ENCODE data around the gene TENT4A. TPM values are rescaled to one million over a fixed set of nuclear protein-coding genes. Genes with fewer than 3 reads are reported as not detected.

The TENT4A gene
- total RNA-seq, 1 donor from 2014 or later: 9.5 TPM

GRCh38 chr5:6717687-6718086 lies 4.5 kb downstream of the TENT4A start:
- Histone ChIP-seq H3K4me3 (no peak overlapping the region), H3K4me1 (peaks cover 84% of the 10 kb centered on the region), H3K36me3 (no peaks in the 10 kb centered on the region), H3K27me3 (ENCODE audit: low read depth) (no peaks in the 10 kb centered on the region), H3K27ac (replicated peaks) (no peak overlapping the region), H3K9me3 (replicated peaks) (no peaks in the 10 kb centered on the region)
- no peak for DNase-seq
- no peak for TF ChIP-seq CTCF (IDR thresholded peaks at IDR 0.05; ENCODE audit: borderline replicate concordance)
- intact Hi-C loops (cut with micrococcal nuclease): no loop called here

GRCh38 chr5:6718161-6718681 lies 5.0 kb downstream of the TENT4A start:
- Histone ChIP-seq H3K4me3 (no peak overlapping the region), H3K27ac (replicated peaks) (no peak overlapping the region), H3K27me3 (ENCODE audit: low read depth) (no peaks in the 10 kb centered on the region), H3K4me1 (peaks cover 89% of the 10 kb centered on the region), H3K9me3 (replicated peaks) (no peaks in the 10 kb centered on the region), H3K36me3 (no peaks in the 10 kb centered on the region)
- TF ChIP-seq CTCF (IDR thresholded peaks at IDR 0.05; ENCODE audit: borderline replicate concordance): no peak
- intact Hi-C loops (cut with micrococcal nuclease): no loop called here
- DNase-seq: no peak

- H3K4me1 ChIP-seq: peaks cover 94% of the 10 kb centered on the region
- no peak overlapping the region for H3K27ac ChIP-seq (replicated peaks)
- intact Hi-C loops (cut with micrococcal nuclease): no loop called here
- no peak for TF ChIP-seq CTCF (IDR thresholded peaks at IDR 0.05; ENCODE audit: borderline replicate concordance)
- no peak for DNase-seq
- H3K4me3 ChIP-seq: no peak overlapping the region
- H3K27me3 ChIP-seq (ENCODE audit: low read depth): no peaks in the 10 kb centered on the region
- no peaks in the 10 kb centered on the region for H3K9me3 ChIP-seq (replicated peaks)
- no peaks in the 10 kb centered on the region for H3K36me3 ChIP-seq
Measured at GRCh38 chr5:6718718-6719117, 5.5 kb downstream of the TENT4A start.

- H3K36me3 ChIP-seq: no peaks in the 10 kb centered on the region
- H3K27me3 ChIP-seq (ENCODE audit: low read depth): no peaks in the 10 kb centered on the region
- no peak for TF ChIP-seq CTCF (IDR thresholded peaks at IDR 0.05; ENCODE audit: borderline replicate concordance)
- H3K4me3 ChIP-seq: no peak overlapping the region
- no peaks in the 10 kb centered on the region for H3K9me3 ChIP-seq (replicated peaks)
- peaks cover 100% of the 10 kb centered on the region for H3K4me1 ChIP-seq
- intact Hi-C loops (cut with micrococcal nuclease): no loop called here
- DNase-seq: no peak
- no peak overlapping the region for H3K27ac ChIP-seq (replicated peaks)
Measured at GRCh38 chr5:6719417-6719816, 6.2 kb downstream of the TENT4A start.

- H3K27ac ChIP-seq (replicated peaks): peak overlapping the region; percentile 74
- no peaks in the 10 kb centered on the region for H3K36me3 ChIP-seq
- TF ChIP-seq CTCF (IDR thresholded peaks at IDR 0.05; ENCODE audit: borderline replicate concordance): no peak
- no peak for DNase-seq
- no peaks in the 10 kb centered on the region for H3K9me3 ChIP-seq (replicated peaks)
- intact Hi-C loops (cut with micrococcal nuclease): no loop called here
- peaks cover 99% of the 10 kb centered on the region for H3K4me1 ChIP-seq
- no peak overlapping the region for H3K4me3 ChIP-seq
- no peaks in the 10 kb centered on the region for H3K27me3 ChIP-seq (ENCODE audit: low read depth)
Measured at GRCh38 chr5:6719896-6720560, 6.8 kb downstream of the TENT4A start.

Data from left ventricle myocardium inferior (tissue), 1 donor.